Measurements from ENCODE around the gene ODF2L. TPM values are rescaled to one million over a fixed set of nuclear protein-coding genes. Genes with fewer than 3 reads are reported as not detected.

The ODF2L gene
- 10 to 100 TPM; 32.9 to 67.9 (median 36.6) TPM for total RNA-seq

GRCh38 chr1:86395751-86396497, at the start of gene ODF2L:
TSS of gene ODF2L (minus strand) at chr1:86396323. CDS start at chr1:86387027, 9,296 bp downstream.
- DNase-seq (ENCODE audit: low spot score) (peak; percentile 72), ATAC-seq (ENCODE audit: low FRiP score) (peak; percentile 99)
- TF ChIP-seq CTCF (IDR thresholded peaks at IDR 0.05) = no peak

GRCh38 chr1:86445919-86446318, 49.8 kb upstream of the ODF2L start:
- ATAC-seq (ENCODE audit: low FRiP score) (no peak), DNase-seq (ENCODE audit: low spot score) (no peak)
- TF ChIP-seq CTCF (IDR thresholded peaks at IDR 0.05) = no peak

DNA sequence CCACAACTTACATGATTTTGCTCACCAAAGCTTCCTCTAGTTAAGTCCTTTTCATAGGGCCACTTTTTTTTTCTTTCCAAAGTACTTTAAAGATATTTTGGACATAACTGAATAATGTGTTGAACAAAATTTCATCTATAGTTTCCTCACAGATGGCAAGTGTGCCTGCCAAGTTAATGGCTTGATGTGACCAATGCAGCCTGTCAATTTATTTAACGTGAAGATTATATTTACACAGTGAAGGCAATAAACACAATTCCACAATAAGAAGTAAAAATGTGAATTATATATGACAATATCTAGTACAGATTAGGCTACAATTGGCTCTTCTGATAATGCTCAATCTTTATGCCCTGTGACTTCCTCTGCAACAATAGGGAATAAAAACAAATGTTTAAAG, 45.9 kb upstream of the ODF2L start:
- no peak for DNase-seq (ENCODE audit: low spot score)
- ATAC-seq (ENCODE audit: low FRiP score) = no peak
- TF ChIP-seq CTCF (IDR thresholded peaks at IDR 0.05) = no peak

DNA sequence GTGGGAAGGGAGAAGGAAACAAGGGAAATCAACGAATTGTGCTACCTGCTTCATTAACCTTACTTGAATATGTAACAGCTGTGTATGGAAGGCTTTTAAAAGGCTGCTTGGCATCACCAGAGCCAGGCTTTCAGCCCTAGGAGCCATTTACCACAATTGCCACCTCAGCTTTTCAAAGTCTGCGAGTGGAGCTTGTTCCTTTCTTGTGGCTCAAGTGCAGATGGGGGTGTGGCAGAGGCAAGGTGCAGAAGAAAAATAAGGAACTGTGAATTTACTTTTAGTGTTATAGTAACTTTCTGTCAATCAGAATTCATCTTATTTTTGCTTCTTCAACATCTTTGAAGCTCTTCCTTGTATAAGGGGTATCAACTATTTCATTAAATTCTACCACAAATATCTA, 45.5 kb upstream of the ODF2L start:
- TF ChIP-seq CTCF (IDR thresholded peaks at IDR 0.05) = no peak
- ATAC-seq (ENCODE audit: low FRiP score) = no peak
- no peak for DNase-seq (ENCODE audit: low spot score)

DNA sequence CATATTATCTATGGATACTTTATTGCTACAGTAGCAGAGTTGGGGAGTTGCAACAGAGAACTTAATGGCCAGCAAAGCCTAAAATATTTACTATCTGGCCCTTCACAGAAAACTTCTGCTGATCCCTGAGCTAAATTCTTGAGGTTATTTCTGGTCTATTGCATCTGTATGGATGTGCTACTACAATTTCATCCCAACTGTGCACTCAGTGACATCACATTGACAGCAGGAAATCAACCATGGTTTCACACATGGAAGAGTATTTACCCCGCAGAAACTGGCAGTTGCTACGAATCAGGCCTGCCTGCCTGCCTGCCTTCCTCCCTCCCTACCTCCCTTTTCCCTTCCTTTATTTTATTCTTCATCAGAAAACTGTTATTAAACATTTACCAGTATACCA, 39.9 kb upstream of the ODF2L start:
- no peak for TF ChIP-seq CTCF (IDR thresholded peaks at IDR 0.05)
- ATAC-seq (ENCODE audit: low FRiP score) (no peak), DNase-seq (ENCODE audit: low spot score) (no peak)

- DNase-seq (ENCODE audit: low spot score) = no peak
- no peak for TF ChIP-seq CTCF (IDR thresholded peaks at IDR 0.05)
- no peak for ATAC-seq (ENCODE audit: low FRiP score)
Measured at GRCh38 chr1:86435327-86435726, 39.2 kb upstream of the ODF2L start.

DNA sequence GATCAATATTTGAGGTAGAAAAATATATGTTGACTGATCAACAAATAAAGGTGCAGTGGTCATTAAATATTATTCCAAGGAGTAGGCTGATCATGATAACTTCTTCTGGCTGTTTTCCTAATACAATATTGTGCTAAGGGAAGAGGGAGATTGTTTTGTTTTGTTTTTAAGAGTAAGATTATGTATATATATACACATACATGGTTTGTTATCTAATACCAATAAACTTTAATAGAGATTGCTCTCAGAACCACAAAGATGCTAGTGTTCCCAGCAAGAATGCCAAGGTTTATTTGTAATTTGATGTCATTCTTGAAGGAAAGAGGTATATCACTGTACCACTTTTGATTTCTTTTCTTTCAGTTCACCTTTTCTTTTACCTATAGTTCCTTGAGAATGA, 37.9 kb upstream of the ODF2L start:
- ATAC-seq (ENCODE audit: low FRiP score) (no peak), DNase-seq (ENCODE audit: low spot score) (no peak)
- no peak for TF ChIP-seq CTCF (IDR thresholded peaks at IDR 0.05)

Measured in omental fat pad (tissue), 4 donors.